ENCODE measurements around the gene LRRC41.
"Not testable (repeated sequence)": the region's sequence is repeated elsewhere in the genome, so short reads cannot be mapped to it uniquely, and the experiment has no call there.

DNA sequence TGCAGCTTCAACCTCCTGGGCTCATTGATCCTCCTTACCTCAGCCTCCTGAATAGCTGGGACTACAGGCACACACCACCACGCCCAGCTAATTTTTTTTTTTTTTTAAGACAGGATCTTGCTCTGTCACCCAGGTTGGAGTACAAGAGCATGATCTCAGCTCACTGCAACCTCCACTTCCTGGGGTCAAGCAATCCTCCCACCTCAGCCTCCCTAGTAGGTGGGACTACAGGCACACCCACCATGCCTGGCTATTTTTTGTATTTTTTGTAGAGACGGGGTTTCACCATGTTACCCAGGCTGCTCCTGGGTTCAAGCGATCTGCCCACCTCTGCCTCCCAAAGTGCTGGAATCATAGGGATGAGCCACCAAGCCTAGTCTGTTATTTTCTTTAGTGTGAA is 59.6 kb downstream of the LRRC41 start:
- TF ChIP-seq, protein P1, sequence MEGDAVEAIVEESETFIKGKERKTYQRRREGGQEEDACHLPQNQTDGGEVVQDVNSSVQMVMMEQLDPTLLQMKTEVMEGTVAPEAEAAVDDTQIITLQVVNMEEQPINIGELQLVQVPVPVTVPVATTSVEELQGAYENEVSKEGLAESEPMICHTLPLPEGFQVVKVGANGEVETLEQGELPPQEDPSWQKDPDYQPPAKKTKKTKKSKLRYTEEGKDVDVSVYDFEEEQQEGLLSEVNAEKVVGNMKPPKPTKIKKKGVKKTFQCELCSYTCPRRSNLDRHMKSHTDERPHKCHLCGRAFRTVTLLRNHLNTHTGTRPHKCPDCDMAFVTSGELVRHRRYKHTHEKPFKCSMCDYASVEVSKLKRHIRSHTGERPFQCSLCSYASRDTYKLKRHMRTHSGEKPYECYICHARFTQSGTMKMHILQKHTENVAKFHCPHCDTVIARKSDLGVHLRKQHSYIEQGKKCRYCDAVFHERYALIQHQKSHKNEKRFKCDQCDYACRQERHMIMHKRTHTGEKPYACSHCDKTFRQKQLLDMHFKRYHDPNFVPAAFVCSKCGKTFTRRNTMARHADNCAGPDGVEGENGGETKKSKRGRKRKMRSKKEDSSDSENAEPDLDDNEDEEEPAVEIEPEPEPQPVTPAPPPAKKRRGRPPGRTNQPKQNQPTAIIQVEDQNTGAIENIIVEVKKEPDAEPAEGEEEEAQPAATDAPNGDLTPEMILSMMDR (IDR thresholded peaks at IDR 0.05; ENCODE audit: low read length): not testable (repeated sequence)
- not testable (repeated sequence) for TF ChIP-seq EZH2 (optimal IDR thresholded peaks at IDR 0.05; ENCODE audit: low read depth, low read length)
